Fibroblast of lung (primary cell): ENCODE results near the gene TANGO2. TPM values are rescaled to one million over a fixed set of nuclear protein-coding genes. Genes with fewer than 3 reads are reported as not detected.

ENCODE experiments used
- DNase-seq, 2 donors: peaks; one replicate each; pipeline versions ENCODE4 v3.0.0 to v3.0.0-alpha.2; 2010; ENCODE audit warnings: low read depth in 2 of 2
- H2AFZ ChIP-seq: 2 replicates; pipeline ENCODE4 v1.5.1; 2012; ENCODE audit warnings: low read length, control low read depth, inconsistent platforms
- H3K27ac ChIP-seq: 2 replicates; pipeline ENCODE4 v1.5.1; 2011; ENCODE audit warnings: low read length, control low read depth; ENCODE audit not compliant: insufficient read depth
- H3K27me3 ChIP-seq: 2 replicates; pipeline ENCODE4 v1.5.1; 2011; ENCODE audit warnings: mild to moderate bottlenecking, low read length; ENCODE audit not compliant: control insufficient read depth, insufficient read depth
- H3K36me3 ChIP-seq: 2 replicates; pipeline ENCODE4 v1.5.1; 2011; ENCODE audit warnings: low read length; ENCODE audit not compliant: control insufficient read depth, insufficient read depth
- H3K4me1 ChIP-seq: 2 replicates; pipeline ENCODE4 v1.5.1; 2011; ENCODE audit warnings: low read length; ENCODE audit not compliant: control insufficient read depth, insufficient read depth; ENCODE audit errors: extremely low read depth
- H3K4me2 ChIP-seq: 2 replicates; pipeline ENCODE4 v1.5.1; 2011; ENCODE audit warnings: low read length, control low read depth; ENCODE audit not compliant: insufficient read depth; ENCODE audit errors: extremely low read depth
- H3K4me3 ChIP-seq, 4 experiments: fragments of 200-600 bp in 1 of 4; sonication (generic) in 1 of 4; replicated peaks in 1 of 4; 2 replicates each; pipeline ENCODE4 v1.5.1; 2011 to 2016; ENCODE audit warnings: low read length in 4 of 4, low read depth in 3 of 4, mild to moderate bottlenecking in 3 of 4, control low read depth in 2 of 4, inconsistent platforms in 1 of 4, mixed read lengths in 1 of 4; ENCODE audit not compliant: insufficient read depth in 1 of 4; ENCODE audit errors: control extremely low read depth in 1 of 4
- H3K79me2 ChIP-seq: 2 replicates; pipeline ENCODE4 v1.5.1; 2012; ENCODE audit warnings: mild to moderate bottlenecking, low read length, inconsistent platforms; ENCODE audit not compliant: control insufficient read depth, insufficient read depth
- H3K9ac ChIP-seq: 2 replicates; pipeline ENCODE4 v1.5.1; 2011; ENCODE audit warnings: mild to moderate bottlenecking, low read length, control low read depth; ENCODE audit not compliant: insufficient read depth
- H3K9me3 ChIP-seq: 2 replicates; pipeline ENCODE4 v1.5.1; 2012; ENCODE audit warnings: low read depth, low read length; ENCODE audit not compliant: control insufficient read depth, insufficient read depth
- H4K20me1 ChIP-seq: 2 replicates; pipeline ENCODE4 v1.5.1; 2011; ENCODE audit warnings: low read length; ENCODE audit not compliant: control insufficient read depth, insufficient read depth; ENCODE audit errors: extremely low read depth
- CTCF ChIP-seq, 2 donors: IDR thresholded peaks in 1 of 2; conservative IDR thresholded peaks in 1 of 2; 1 replicate in 1 of 2; 2 replicates in 1 of 2; pipeline ENCODE4 v1.5.1; 2011 to 2012; ENCODE audit warnings: low read length in 2 of 2, control low read depth in 1 of 2, inconsistent platforms in 1 of 2, low read depth in 1 of 2, mild to moderate bottlenecking in 1 of 2
- EZH2 ChIP-seq: IDR thresholded peaks from 2 replicates; pipeline ENCODE4 v1.5.1; 2012; ENCODE audit warnings: low read length, control low read depth, mild to moderate bottlenecking; ENCODE audit errors: missing control alignments
- polyA plus RNA-seq, 2 donors: library from polyadenylated mRNA; depleted of rRNA in 1 of 2; stranded (reverse) in 1 of 2; unstranded in 1 of 2; fragments of >200 nt; gene quantifications; 2 replicates each; pipeline ENCODE4 v1.2.1, GENCODE V29; 2011 to 2012; ENCODE audit warnings: missing spikeins in 1 of 2
- total RNA-seq: library from RNA; depleted of rRNA; stranded (reverse); fragments of >200 nt; gene quantifications from 2 replicates; pipeline ENCODE4 v1.2.1, GENCODE V29; 2014

The TANGO2 gene
- total and polyA plus RNA-seq, 2 donors (not counting 1 experiment from before 2014, with no cell fraction given): 28.3 to 52.8 TPM

GRCh38 chr22:20044495-20045151 lies 23.7 kb downstream of the TANGO2 start:
- Histone ChIP-seq H3K36me3 (peaks cover 7% of the 10 kb centered on the region), H3K4me2 (no peak overlapping the region), H3K9me3 (no peaks in the 10 kb centered on the region), H3K79me2 (no peaks in the 10 kb centered on the region), H2AFZ (no peak overlapping the region), H3K27me3 (no peaks in the 10 kb centered on the region), H4K20me1 (no peaks in the 10 kb centered on the region), H3K9ac (no peak overlapping the region), H3K4me1 (no peaks in the 10 kb centered on the region), H3K27ac (no peak overlapping the region), H3K4me3 (no peak overlapping the region)
- TF ChIP-seq EZH2: no peak
- no peak for TF ChIP-seq CTCF (conservative IDR thresholded peaks at IDR 0.05 in 1 of 2, IDR thresholded peaks at IDR 0.05 in 1 of 2; ENCODE audit: low read depth in 1 of 2, low read length in 2 of 2)
- no peak for DNase-seq

GRCh38 chr22:20046730-20047129 lies 25.8 kb downstream of the TANGO2 start:
- H4K20me1 ChIP-seq: no peaks in the 10 kb centered on the region
- peaks cover 5% of the 10 kb centered on the region for H3K36me3 ChIP-seq
- no peak overlapping the region for H3K9ac ChIP-seq
- H3K4me3 ChIP-seq: no peak overlapping the region
- DNase-seq: no peak
- no peaks in the 10 kb centered on the region for H3K79me2 ChIP-seq
- no peak for TF ChIP-seq EZH2
- no peak for TF ChIP-seq CTCF (conservative IDR thresholded peaks at IDR 0.05 in 1 of 2, IDR thresholded peaks at IDR 0.05 in 1 of 2; ENCODE audit: low read depth in 1 of 2, low read length in 2 of 2)
- no peak overlapping the region for H2AFZ ChIP-seq
- no peak overlapping the region for H3K4me2 ChIP-seq
- H3K27me3 ChIP-seq: no peaks in the 10 kb centered on the region
- H3K4me1 ChIP-seq: no peaks in the 10 kb centered on the region
- no peaks in the 10 kb centered on the region for H3K9me3 ChIP-seq
- H3K27ac ChIP-seq: no peak overlapping the region

GRCh38 chr22:20051927-20052308 lies 31.0 kb downstream of the TANGO2 start:
- TF ChIP-seq CTCF (conservative IDR thresholded peaks at IDR 0.05 in 1 of 2, IDR thresholded peaks at IDR 0.05 in 1 of 2; ENCODE audit: low read depth in 1 of 2, low read length in 2 of 2): no peak
- no peak for TF ChIP-seq EZH2
- no peak overlapping the region for H3K4me3 ChIP-seq
- peaks cover 6% of the 10 kb centered on the region for H3K36me3 ChIP-seq
- H3K27ac ChIP-seq: no peak overlapping the region
- no peak for DNase-seq
- no peaks in the 10 kb centered on the region for H3K4me1 ChIP-seq
- no peak overlapping the region for H3K4me2 ChIP-seq
- H2AFZ ChIP-seq: no peak overlapping the region
- no peaks in the 10 kb centered on the region for H3K27me3 ChIP-seq
- no peaks in the 10 kb centered on the region for H4K20me1 ChIP-seq
- no peaks in the 10 kb centered on the region for H3K79me2 ChIP-seq
- no peak overlapping the region for H3K9ac ChIP-seq
- H3K9me3 ChIP-seq: no peaks in the 10 kb centered on the region
